ENCODE results near the gene BRAF.
"Not testable (repeated sequence)": the region's sequence is repeated elsewhere in the genome, so short reads cannot be mapped to it uniquely, and the experiment has no call there.

Gene BRAF

GRCh38 chr7:140918236-140918635 lies 6.5 kb downstream of the BRAF start:
- DNase-seq (ENCODE audit: low read depth in 2 of 2), result no peak

DNA sequence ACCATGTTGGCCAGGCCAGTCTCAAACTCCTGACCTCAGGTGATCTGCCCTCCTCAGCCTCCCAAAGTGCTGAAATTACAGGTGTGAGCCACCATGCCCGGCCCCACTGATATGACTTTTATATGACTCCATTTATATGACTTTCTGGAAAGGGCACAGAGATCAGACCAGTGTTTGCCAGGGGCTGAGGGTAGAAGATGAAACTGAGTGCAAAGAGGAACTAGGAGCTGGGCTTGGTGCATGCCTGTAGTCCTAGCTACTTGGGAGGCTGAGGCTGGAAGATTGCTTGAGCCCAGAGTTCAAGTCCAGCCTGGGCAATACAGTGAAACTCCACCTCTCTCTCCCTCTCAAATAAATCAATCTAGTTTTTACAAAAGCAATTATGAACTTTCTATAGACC lies 7.5 kb downstream of the BRAF start:
- no peak for DNase-seq (ENCODE audit: low read depth in 2 of 2)

DNA sequence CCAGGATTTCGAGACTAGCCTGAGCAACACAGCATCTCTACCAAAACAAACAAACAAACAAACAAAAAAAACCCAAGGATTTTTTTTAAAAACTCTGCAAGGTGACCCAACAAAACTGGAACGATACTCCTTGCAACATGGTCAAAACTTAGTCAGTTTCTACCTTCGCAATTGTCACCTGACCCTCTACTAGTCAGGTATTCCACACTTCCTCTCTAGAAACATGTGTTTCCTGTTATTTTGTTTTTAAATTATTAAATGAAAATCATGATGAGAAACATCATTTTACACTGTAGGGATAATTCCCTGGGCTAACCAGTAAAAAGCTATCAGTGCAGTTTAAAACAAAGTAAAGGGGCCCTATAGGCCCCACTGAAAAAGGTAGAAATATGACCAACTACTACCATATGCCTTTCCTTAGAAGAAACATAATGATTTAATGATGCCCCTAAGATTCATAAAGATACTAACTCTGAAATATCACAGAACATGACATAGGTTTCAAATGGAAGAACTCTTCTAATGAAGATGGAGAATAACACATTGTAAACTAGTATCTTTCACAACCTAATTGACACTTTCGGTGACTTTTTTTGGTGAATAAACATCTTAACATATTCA lies 8.7 kb downstream of the BRAF start:
- no peak for DNase-seq (ENCODE audit: low read depth in 2 of 2)

DNA sequence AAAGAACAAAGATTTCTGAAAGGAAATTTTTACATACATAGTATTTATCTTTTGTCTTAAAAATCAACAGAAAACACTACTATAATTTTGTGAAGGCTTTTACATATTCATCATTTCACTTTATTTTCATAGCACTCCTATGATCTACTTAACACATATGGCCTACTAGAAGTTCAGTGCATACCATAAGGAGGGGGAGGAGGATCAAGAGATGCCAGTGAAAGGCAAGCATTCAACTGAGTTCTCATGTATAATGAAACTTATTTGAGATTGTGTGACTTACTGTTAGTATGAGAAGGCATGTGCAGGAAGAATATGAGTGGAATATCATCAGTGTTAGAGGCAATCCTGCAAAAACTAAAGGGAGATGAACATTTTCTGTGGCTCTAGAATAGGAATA lies 10.6 kb downstream of the BRAF start:
- DNase-seq (ENCODE audit: low read depth in 2 of 2), result no peak

DNA sequence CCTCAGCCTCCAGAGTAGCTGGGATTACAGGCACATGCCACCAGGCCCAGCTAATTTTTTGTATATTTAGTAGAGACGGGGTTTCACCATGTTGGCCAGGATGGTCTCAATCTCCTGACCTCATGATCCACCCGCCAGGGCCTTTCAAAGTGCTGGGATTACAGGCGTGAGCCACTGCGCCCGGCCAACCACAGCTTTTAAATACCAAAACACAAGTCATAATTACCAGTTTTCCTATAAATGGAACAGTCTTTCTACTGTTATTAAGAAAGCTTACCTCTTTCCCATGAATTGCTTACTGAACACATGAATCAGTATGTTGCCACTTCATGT lies 11.2 kb downstream of the BRAF start:
- DNase-seq (ENCODE audit: low read depth in 2 of 2), result not testable (repeated sequence)

GRCh38 chr7:140911746-140912145 lies 13.0 kb downstream of the BRAF start:
- no peak for DNase-seq (ENCODE audit: low read depth in 2 of 2)

GRCh38 chr7:140909476-140910161 lies 15.1 kb downstream of the BRAF start:
- DNase-seq (ENCODE audit: low read depth in 2 of 2), result no peak

GRCh38 chr7:140908361-140908760 lies 16.4 kb downstream of the BRAF start:
- DNase-seq (ENCODE audit: low read depth in 2 of 2), result no peak

DNA sequence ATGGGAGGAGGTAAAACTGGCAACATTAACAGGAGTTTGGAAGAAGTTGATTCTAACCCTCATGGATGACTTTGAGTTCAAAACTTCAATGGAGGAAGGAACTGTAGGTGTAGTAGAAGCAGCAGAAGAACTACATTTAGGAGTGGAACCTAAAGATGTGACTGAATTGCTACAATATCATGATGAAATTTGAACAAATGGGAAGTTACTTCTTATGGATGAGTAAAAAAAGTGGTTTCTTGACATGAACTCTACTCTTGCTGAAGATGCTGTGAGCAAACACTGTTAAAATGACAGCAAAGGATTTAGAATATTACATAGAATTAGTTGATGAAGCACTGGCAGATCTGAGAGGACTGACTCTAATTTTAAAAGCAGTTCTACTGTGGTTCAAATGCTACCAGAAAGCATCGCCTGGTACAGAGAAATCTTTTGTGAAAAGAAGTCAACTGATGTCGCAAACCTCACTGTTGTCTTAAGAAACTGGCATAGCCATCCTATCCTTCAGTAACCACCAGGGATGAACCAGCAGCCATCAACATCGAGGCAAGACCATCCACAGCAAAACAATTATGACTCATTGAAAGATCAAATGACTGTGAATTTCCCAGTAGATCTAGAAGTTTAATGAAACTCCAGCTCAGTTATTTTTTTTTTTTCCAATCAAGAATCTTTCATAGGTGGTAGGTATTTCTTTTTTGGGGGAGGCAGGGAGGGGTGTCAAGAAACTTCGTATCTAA lies 20.8 kb downstream of the BRAF start:
- DNase-seq (ENCODE audit: low read depth in 2 of 2), result no peak

- no peak for DNase-seq (ENCODE audit: low read depth in 2 of 2)
Observed at GRCh38 chr7:140902303-140902953, 22.3 kb downstream of the BRAF start.

- DNase-seq (ENCODE audit: low read depth in 2 of 2), result no peak
Observed at GRCh38 chr7:140901941-140902302, 22.8 kb downstream of the BRAF start.

- DNase-seq (ENCODE audit: low read depth in 2 of 2), result no peak
Observed at GRCh38 chr7:140899883-140900282, 24.8 kb downstream of the BRAF start.

GRCh38 chr7:140898786-140899536 lies 25.8 kb downstream of the BRAF start:
- DNase-seq (ENCODE audit: low read depth in 2 of 2), result no peak

DNA sequence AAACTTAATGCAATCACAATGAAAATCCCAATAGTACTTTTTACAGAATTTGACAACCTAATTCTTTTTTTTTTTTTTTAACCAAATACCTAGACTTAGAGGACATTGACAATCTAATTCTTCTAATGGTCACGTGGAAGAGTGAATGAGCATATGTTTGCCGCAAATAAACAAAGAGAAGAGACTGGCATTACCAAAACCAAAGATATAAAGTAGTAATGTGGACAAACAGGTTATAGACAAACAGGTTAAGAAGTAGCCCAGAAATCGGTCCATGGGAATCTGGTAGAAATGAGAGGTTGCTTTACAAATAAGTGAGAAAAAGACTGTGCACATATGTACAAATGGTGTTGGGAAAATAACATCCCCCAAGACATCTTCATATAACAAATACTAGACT lies 27.7 kb downstream of the BRAF start:
- DNase-seq (ENCODE audit: low read depth in 2 of 2), result no peak

DNA sequence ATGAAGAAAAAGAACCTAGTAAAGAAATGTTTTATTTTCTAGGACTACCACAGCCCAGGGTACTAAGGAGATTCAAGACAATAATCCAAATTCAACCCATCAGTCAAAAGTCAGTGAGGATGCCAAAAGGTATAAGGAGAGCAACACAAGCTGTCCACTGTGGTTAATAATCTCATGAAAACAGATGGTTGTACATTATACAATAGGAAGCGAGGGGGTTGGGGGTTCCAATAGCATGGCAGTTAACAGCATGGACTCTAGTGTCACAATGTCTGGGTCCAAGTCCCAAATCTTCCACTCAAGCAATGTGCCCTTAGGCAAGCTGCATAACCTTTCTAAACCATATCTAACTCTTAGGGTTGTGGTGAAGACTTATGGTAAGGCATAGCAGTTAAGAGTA lies 35.1 kb downstream of the BRAF start:
- DNase-seq (ENCODE audit: low read depth in 2 of 2), result no peak

DNA sequence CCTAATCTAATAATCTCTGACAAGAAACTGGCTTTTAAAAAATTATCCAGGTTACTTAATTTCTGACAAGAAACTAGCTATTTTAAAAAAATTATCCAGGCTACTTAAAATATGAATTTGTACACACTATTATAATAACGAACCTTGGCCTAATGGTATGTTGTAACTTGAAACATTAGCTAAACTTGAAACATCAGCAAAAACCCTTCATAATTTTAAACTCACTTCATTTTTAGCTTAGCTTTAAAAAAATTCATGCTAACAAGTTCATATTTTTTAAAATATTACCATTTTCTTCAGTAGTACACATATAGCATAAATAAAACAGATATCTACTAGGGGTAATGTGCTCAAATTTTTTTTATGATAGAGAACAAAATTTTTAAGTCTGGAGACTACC lies 35.6 kb downstream of the BRAF start:
- no peak for DNase-seq (ENCODE audit: low read depth in 2 of 2)

- DNase-seq (ENCODE audit: low read depth in 2 of 2), result no peak
Observed at GRCh38 chr7:140888087-140888486, 36.6 kb downstream of the BRAF start.

DNA sequence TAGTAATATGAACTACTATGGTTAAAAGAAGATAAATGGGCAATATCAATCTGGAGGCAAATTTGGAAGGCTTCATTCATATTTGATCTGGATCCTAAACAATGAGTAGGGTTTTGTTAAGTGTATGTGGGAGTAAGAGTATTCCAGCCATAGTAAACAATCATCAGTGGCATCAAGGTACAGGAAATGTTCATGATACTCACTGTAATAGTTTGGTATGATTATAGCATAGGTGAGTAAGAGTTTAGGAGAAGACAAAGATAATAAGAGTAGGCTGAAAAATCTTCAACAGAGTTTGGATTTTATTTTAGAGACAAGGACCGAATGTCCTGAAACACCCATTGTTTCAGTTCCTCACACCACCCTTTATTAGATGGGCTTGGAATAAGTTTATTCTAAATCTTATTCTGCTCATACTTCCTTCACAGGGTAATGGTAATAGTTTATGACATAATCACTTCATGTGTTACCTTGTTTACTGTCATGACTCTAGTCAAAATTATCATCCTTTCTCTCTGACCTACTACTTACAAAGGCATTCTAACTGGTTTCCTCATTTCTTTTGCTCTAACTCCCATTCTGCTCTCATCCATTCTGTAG lies 38.9 kb downstream of the BRAF start:
- DNase-seq (ENCODE audit: low read depth in 2 of 2), result no peak

DNA sequence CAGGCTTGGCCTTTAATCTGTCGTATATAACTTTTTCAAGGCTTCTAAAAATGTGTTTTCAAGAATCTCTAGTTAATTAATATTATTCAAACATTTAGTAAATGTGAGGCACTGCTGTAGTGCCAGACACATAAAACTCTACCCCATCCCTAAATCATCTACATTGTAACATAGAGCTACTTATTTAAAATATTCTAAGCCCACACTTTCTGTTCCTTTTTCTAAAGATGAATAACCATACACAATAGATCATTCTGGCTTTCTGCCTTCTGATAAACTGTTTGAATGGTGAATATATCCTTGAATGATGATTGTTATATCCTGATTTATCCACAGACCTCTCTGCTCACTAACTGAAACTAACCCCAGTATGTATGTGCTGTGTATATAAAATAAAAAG lies 41.4 kb downstream of the BRAF start:
- DNase-seq (ENCODE audit: low read depth in 2 of 2), result no peak

GRCh38 chr7:140882834-140883233 lies 41.9 kb downstream of the BRAF start:
- DNase-seq (ENCODE audit: low read depth in 2 of 2), result not testable (repeated sequence)

DNA sequence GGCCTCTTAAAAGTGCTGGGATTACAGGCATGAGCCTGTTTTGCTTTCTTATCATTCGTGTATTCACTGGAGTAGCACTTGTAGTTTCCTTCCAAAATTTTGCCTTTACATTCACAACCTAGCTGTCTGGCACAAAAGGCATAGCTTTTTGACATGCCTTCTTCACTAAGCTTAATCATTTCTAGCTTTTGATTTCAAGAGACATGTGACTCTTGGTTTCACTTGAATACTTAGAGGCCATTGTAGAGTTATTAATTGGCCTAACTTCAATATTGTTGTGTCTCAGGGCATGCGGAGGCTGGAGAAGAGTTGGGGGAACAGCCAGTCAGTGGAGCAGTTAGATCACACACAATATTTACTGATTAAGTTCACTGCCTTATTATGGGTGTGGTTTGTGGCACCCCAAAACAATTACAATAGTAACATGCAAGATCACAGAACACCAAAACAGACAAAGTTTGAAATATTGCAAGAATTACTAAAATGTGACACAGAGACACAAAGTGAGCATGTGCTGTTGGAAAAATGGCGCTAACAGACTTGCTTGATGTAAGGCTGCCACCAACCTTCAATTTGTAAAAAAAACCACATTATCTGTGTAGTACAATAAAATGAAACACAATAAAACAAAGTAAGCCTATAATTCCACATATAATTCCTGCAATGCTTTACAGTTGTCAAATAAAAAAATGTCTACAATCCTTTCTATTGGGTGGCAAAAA lies 43.1 kb downstream of the BRAF start:
- no peak for DNase-seq (ENCODE audit: low read depth in 2 of 2)
